ENCODE measurements around the gene CELF2.

- no peak for TF ChIP-seq POLR2A (IDR thresholded peaks at IDR 0.05)
- TF ChIP-seq CTCF (IDR thresholded peaks at IDR 0.05) = no peak
These were observed 71.0 kb downstream of the CELF2 start for GRCh38 chr10:11088709-11089108.

Data from vagina (tissue), 2 donors.